GM12864 (cell line): ENCODE measurements around the gene STAT5B.
"Not testable (repeated sequence)": the region's sequence is repeated elsewhere in the genome, so short reads cannot be mapped to it uniquely, and the experiment has no call there.

Source experiments
- DNase-seq: peaks from one replicate; pipeline ENCODE4 v3.0.0-alpha.2; 2011; ENCODE audit warnings: low read depth
- H3K4me3 ChIP-seq: 2 replicates; pipeline ENCODE4 v1.5.1; 2011; ENCODE audit warnings: mild to moderate bottlenecking, low read depth, low read length, control low read depth
- CTCF ChIP-seq: IDR thresholded peaks from 2 replicates; pipeline ENCODE4 v1.5.1; 2011; ENCODE audit warnings: low read depth, mild to moderate bottlenecking, moderate library complexity, low read length, control low read depth, inconsistent platforms; ENCODE audit errors: missing control alignments

STAT5B gene

GRCh38 chr17:42306385-42306667, 30.1 kb upstream of the STAT5B start:
- no peak for DNase-seq
- no peak overlapping the region for H3K4me3 ChIP-seq
- TF ChIP-seq CTCF: no peak

GRCh38 chr17:42305543-42306384, 29.6 kb upstream of the STAT5B start:
- no peak for TF ChIP-seq CTCF
- no peak overlapping the region for H3K4me3 ChIP-seq
- DNase-seq: no peak

- DNase-seq, H3K4me3 ChIP-seq: not testable (repeated sequence)
Measured at GRCh38 chr17:42305031-42305330, 28.8 kb upstream of the STAT5B start.

GRCh38 chr17:42304187-42305030, 28.2 kb upstream of the STAT5B start:
- no peak for TF ChIP-seq CTCF
- no peak for DNase-seq
- no peak overlapping the region for H3K4me3 ChIP-seq

- no peak overlapping the region for H3K4me3 ChIP-seq
- DNase-seq: no peak
- no peak for TF ChIP-seq CTCF
Measured at GRCh38 chr17:42303694-42304093, 27.5 kb upstream of the STAT5B start.

- H3K4me3 ChIP-seq: no peak overlapping the region
- DNase-seq: no peak
- no peak for TF ChIP-seq CTCF
Measured at GRCh38 chr17:42301022-42301421, 24.8 kb upstream of the STAT5B start.

- not testable (repeated sequence) for H3K4me3 ChIP-seq, DNase-seq
Measured at GRCh38 chr17:42299913-42300312, 23.7 kb upstream of the STAT5B start.

- not testable (repeated sequence) for DNase-seq
Measured at GRCh38 chr17:42299361-42299760, 23.2 kb upstream of the STAT5B start.

GRCh38 chr17:42297775-42298174, 21.6 kb upstream of the STAT5B start:
- not testable (repeated sequence) for DNase-seq, H3K4me3 ChIP-seq

More at GRCh38 chr17:42299361-42299760, 23.2 kb upstream of the STAT5B start:
- not testable (repeated sequence) for H3K4me3 ChIP-seq
